ENCODE data around the gene SCMH1.

SCMH1 gene

DNA sequence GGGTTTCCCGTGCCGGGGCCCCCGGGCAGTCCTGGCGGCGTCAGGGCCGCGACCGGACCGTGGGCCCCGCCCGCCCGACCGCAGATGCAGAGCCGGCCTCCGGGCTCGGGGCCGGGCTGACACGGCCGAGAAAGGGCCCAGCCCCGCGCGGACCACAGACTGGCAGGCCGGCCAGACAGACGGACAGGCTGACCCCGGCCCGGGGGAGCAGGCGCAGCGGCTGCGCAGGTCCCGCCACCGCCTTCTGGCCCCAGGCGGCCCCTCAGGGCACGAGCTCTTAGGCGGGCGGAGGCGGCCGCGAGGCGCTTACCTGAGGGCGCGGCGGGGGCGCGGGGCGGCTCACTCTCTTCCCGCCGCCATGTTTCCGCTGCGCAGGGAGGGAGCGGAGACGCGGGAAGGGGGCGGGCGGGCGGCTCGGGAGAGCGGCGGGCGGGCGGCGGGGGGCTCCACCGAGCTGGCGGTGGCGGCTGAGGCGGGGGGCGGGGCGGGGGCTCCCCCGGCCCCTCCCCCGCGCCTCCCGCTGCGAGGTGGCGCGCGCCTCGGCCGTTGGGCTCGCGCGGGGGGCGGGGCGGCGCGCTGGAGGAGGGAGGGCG, at the start of gene SCMH1:
Gene SCMH1 (minus strand): TSS at position 558 of the 593 bp plus-strand sequence. CDS start 56,173 bp downstream, outside the sequence.
- Mint-ChIP-seq H3K4me3 (peak within 1 kb of the TSS; percentile 87), H3K27ac (peak within 1 kb of the TSS; percentile 78), H3K36me3 (no peaks in the 10 kb centered on the region), H3K9me3 (no peaks in the 10 kb centered on the region), H3K4me1 (peaks cover 8% of the 10 kb centered on the region), H3K27me3 (no peaks in the 10 kb centered on the region)
- peak; percentile 76 for ATAC-seq

- H3K4me1 Mint-ChIP-seq: no peaks in the 10 kb centered on the region
- no peak for ATAC-seq
- H3K36me3 Mint-ChIP-seq: no peaks in the 10 kb centered on the region
- H3K27ac Mint-ChIP-seq: no peak overlapping the region
- no peak overlapping the region for H3K4me3 Mint-ChIP-seq
- peaks cover 56% of the 10 kb centered on the region for H3K27me3 Mint-ChIP-seq
- no peaks in the 10 kb centered on the region for H3K9me3 Mint-ChIP-seq
Observed at GRCh38 chr1:41291195-41291594, 49.1 kb upstream of the SCMH1 start.

- no peaks in the 10 kb centered on the region for H3K9me3 Mint-ChIP-seq
- no peak overlapping the region for H3K4me3 Mint-ChIP-seq
- H3K27ac Mint-ChIP-seq: no peak overlapping the region
- H3K36me3 Mint-ChIP-seq: no peaks in the 10 kb centered on the region
- no peaks in the 10 kb centered on the region for H3K4me1 Mint-ChIP-seq
- no peak for ATAC-seq
- H3K27me3 Mint-ChIP-seq: peaks cover 47% of the 10 kb centered on the region
Observed at GRCh38 chr1:41289196-41289595, 47.1 kb upstream of the SCMH1 start.

DNA sequence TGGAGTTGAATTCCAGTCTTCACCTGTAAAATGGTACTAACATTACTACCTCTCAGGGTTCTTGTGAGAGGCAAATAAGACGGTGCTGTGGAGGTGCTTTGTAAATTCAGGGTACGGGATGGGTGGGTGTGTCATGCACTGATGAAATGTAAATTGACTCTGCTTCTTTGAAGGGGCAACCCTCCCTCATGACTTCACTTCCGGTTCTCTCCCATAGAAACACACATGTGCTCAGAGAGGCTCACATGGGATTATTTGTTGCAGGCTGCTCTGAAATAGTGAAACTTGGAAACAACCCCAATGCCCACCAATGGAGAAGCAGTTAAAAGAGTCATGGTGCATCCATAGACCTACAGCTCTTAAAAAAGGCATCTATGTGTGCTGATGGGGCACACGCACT, 44.9 kb upstream of the SCMH1 start:
- no peaks in the 10 kb centered on the region for H3K9me3 Mint-ChIP-seq
- no peaks in the 10 kb centered on the region for H3K4me1 Mint-ChIP-seq
- H3K27me3 Mint-ChIP-seq: peaks cover 57% of the 10 kb centered on the region
- H3K27ac Mint-ChIP-seq: no peak overlapping the region
- no peak overlapping the region for H3K4me3 Mint-ChIP-seq
- ATAC-seq: no peak
- no peaks in the 10 kb centered on the region for H3K36me3 Mint-ChIP-seq

- no peaks in the 10 kb centered on the region for H3K9me3 Mint-ChIP-seq
- no peaks in the 10 kb centered on the region for H3K36me3 Mint-ChIP-seq
- H3K27me3 Mint-ChIP-seq: peaks cover 56% of the 10 kb centered on the region
- no peaks in the 10 kb centered on the region for H3K4me1 Mint-ChIP-seq
- no peak overlapping the region for H3K4me3 Mint-ChIP-seq
- no peak overlapping the region for H3K27ac Mint-ChIP-seq
- ATAC-seq: no peak
Observed at GRCh38 chr1:41286486-41286885, 44.4 kb upstream of the SCMH1 start.

DNA sequence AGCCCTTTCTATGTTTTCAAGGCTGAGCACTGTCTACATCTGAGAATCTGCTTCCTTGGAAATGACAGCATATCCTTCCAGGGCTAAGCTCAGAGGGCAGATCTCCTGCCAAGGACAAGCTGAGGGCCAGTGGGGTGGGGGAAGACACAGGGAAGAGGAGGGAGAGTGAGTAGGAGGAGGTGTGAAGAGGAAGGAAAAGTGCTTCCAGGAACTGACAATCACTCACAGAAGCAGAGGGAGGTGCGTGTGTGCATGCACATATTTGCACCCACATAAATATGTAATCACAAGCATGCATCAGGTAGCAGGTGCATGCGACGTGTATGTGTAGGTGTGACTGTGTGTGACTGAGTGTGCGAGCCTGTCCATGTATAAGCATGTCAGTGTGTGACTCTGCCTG, 43.7 kb upstream of the SCMH1 start:
- Mint-ChIP-seq H3K27ac (no peak overlapping the region), H3K4me3 (no peak overlapping the region), H3K27me3 (peaks cover 56% of the 10 kb centered on the region), H3K9me3 (no peaks in the 10 kb centered on the region), H3K36me3 (no peaks in the 10 kb centered on the region), H3K4me1 (no peaks in the 10 kb centered on the region)
- ATAC-seq: no peak

DNA sequence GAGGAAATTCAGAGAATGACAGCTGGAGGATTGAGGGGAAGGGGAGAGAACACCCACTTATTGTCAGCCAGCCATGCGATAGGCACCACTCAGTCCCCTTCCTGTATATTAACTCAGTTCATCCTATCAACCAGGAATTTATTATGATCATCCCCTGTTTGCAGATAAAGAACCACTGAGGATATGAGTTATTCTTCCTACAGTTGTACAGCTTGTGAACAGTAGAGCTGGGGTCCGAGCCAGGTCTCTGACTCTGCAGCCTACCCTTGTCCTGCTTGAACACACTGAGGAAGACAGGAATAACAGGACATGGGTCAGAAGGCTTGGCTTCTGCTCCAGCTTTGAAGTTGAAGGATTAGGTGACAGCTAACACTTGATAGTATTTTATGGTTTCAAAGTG, 42.0 kb upstream of the SCMH1 start:
- Mint-ChIP-seq H3K27me3 (peaks cover 52% of the 10 kb centered on the region), H3K27ac (no peak overlapping the region)

DNA sequence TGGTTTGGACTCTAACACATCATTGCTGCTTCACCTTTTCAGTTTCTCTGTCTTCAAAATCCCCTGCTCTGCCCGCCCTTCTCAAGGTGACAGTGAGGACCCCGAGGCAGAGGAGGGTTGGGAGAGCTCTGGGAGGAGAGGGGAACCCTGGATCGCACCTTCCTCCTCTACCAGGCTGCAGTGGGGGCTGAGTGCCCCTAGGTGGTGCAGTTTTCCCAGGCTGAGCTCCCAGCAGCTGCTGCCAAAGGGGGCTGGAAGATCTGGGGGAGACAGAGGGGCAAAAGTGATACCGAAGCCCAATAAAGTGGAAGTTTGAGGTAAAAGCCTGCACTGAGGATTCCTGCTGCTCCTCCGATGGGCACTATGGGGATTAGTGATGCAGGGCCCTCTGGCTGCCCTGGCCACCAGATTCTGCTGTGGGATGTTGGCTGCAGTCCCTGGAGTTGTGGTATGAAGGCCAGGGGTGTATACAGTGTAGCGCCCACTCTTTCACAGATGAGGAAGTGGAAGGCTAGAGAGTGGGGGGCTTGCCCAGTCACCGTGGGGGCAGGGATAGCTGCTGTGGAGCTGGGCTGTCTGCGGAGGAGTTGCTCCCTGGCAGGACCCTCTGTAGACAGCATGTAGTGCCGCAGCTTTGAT, 40.7 kb upstream of the SCMH1 start:
- Mint-ChIP-seq H3K27ac (no peak overlapping the region), H3K9me3 (no peaks in the 10 kb centered on the region), H3K27me3 (peaks cover 57% of the 10 kb centered on the region), H3K36me3 (no peaks in the 10 kb centered on the region), H3K4me3 (no peak overlapping the region), H3K4me1 (no peaks in the 10 kb centered on the region)
- no peak for ATAC-seq

More for the DNA sequence above, 42.0 kb upstream of the SCMH1 start:
- Mint-ChIP-seq H3K36me3 (no peaks in the 10 kb centered on the region), H3K4me1 (no peaks in the 10 kb centered on the region), H3K4me3 (no peak overlapping the region), H3K9me3 (no peaks in the 10 kb centered on the region)
- no peak for ATAC-seq

DNA sequence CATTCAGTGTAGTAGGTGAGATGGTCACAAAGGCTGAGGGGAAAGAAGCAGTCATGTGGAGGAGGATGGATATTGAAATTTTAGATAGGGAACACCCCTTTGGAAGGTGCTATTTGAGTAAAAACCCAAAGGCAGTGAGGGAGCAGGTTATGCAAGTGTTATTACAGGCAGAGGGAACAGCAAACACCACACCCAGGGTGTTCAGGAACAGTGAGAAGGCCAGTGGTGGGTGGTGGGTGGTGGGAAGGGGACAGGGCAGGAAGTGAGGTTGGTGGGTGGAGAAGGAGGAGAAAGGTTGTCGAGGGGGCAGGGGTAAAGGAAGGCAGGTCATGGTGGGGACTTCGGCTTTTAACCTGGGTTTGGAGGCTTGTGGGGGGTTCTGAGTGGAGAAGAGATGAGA, 39.2 kb upstream of the SCMH1 start:
- ATAC-seq: no peak
- no peaks in the 10 kb centered on the region for H3K36me3 Mint-ChIP-seq
- no peak overlapping the region for H3K4me3 Mint-ChIP-seq
- H3K27me3 Mint-ChIP-seq: peaks cover 57% of the 10 kb centered on the region
- no peaks in the 10 kb centered on the region for H3K4me1 Mint-ChIP-seq
- no peaks in the 10 kb centered on the region for H3K9me3 Mint-ChIP-seq
- H3K27ac Mint-ChIP-seq: no peak overlapping the region

DNA sequence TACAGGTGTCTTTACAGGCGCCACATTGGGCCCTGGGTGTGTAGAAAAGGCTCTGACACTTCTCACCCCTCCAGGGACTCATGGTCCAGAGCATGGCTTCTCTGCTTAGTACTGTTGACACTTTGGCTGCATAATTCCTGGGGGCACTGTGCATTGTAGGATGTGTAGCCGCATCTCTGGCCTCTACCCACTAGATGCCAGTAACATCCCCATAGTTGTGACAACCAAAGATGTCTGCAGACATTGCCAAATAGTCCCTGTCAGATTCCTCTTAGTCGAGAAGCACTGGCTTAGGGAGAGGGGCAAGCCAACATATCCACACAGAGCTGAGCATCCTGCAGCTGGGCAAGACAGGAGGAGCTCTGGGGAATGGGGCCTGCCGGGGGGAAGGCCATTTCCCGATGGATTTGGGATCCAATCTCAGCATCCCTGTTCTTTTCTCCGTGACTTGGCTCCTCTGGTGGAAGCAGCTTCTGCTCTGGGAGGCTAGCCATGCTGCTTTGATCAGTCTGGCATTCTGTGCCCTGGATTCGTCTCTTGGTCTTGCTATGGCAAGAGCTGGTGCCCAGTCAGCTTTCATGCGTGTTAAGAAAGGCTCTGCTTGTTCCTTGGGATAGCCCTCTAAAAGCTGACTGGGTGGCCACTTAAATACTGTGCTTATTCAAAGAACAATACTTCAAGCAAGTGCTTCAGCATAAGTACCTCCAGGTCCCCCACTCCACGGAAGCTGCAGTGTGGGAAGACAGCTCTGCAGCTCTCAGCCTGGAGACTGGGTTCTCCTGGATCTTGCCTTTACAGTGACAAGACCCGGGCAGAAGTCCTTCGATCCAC, 38.3 kb upstream of the SCMH1 start:
- ATAC-seq: no peak
- no peaks in the 10 kb centered on the region for H3K4me1 Mint-ChIP-seq
- no peak overlapping the region for H3K27ac Mint-ChIP-seq
- H3K36me3 Mint-ChIP-seq: no peaks in the 10 kb centered on the region
- H3K9me3 Mint-ChIP-seq: no peaks in the 10 kb centered on the region
- no peak overlapping the region for H3K4me3 Mint-ChIP-seq
- peaks cover 57% of the 10 kb centered on the region for H3K27me3 Mint-ChIP-seq

DNA sequence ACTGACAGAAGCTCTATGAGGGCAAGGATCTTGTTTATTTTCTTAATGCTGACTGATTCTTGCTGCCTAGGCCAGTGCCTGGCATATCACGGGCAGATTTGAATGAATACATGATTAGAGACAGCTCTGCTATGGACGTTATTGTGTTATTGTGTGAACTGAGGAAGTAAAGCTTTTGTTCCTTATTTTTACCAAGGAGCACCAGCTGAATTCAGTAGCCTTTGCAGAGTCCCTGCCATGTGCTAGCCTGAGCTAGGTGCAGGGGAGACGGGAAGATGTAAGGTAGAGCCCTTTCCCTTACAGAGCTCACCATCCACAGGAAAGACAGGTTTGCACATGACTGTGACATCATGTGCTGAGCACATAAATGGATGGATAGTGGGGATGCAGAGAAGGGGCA, 36.0 kb upstream of the SCMH1 start:
- no peaks in the 10 kb centered on the region for H3K36me3 Mint-ChIP-seq
- peaks cover 64% of the 10 kb centered on the region for H3K27me3 Mint-ChIP-seq
- no peaks in the 10 kb centered on the region for H3K4me1 Mint-ChIP-seq
- no peak overlapping the region for H3K4me3 Mint-ChIP-seq
- no peak for ATAC-seq
- no peak overlapping the region for H3K27ac Mint-ChIP-seq
- no peaks in the 10 kb centered on the region for H3K9me3 Mint-ChIP-seq

- Mint-ChIP-seq H3K27me3 (peaks cover 61% of the 10 kb centered on the region), H3K9me3 (no peaks in the 10 kb centered on the region), H3K36me3 (no peaks in the 10 kb centered on the region), H3K4me3 (no peak overlapping the region), H3K4me1 (no peaks in the 10 kb centered on the region), H3K27ac (no peak overlapping the region)
- no peak for ATAC-seq
Observed at GRCh38 chr1:41277371-41277975, 35.4 kb upstream of the SCMH1 start.

DNA sequence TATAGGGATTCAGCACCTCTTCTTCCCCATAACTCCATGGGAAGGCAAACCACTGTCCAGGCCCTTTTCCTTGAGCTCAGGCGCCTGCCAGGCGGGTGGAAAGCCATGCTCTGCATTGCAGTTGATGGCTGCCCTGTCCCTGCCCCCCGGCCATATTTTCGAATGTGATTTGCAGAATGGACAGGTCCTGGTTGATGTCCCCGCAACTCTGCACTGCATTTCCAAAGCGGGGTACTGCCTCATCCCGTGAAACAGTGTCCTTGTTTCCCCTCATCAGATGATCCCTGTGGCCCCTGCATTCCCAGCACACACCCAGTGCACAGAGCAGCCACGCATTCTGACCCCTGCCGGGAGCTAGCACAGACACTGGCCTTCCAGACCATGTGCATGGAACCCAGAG, 33.7 kb upstream of the SCMH1 start:
- Mint-ChIP-seq H3K4me1 (no peaks in the 10 kb centered on the region), H3K27me3 (peaks cover 55% of the 10 kb centered on the region)

GRCh38 chr1:41274752-41275545, 32.8 kb upstream of the SCMH1 start:
- Mint-ChIP-seq H3K36me3 (no peaks in the 10 kb centered on the region), H3K4me3 (no peak overlapping the region), H3K9me3 (no peaks in the 10 kb centered on the region), H3K27ac (no peak overlapping the region), H3K4me1 (no peaks in the 10 kb centered on the region), H3K27me3 (peaks cover 51% of the 10 kb centered on the region)
- no peak for ATAC-seq

More for the DNA sequence above, 33.7 kb upstream of the SCMH1 start:
- no peak for ATAC-seq
- Mint-ChIP-seq H3K27ac (no peak overlapping the region), H3K36me3 (no peaks in the 10 kb centered on the region), H3K4me3 (no peak overlapping the region), H3K9me3 (no peaks in the 10 kb centered on the region)

DNA sequence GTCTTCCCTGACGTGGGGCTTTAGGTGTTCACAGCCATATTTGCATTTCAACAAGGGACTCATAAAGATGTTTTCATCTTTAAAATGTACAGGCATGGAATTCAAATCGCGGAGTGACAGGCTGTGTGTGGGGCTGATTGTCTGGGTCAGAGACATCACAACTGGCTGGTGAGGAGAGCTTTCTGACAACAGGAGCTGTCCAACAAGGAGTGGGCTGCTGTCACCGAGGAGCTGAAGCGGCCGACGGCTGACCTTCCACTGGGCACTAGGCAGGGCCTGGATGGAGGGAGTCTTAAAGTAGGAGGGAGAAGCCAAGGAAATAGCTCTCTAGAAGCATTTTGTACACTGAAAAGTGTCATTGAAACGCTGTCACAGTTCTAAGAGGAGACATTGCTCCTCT, 30.5 kb upstream of the SCMH1 start:
- Mint-ChIP-seq H3K4me1 (peaks cover 8% of the 10 kb centered on the region), H3K36me3 (no peaks in the 10 kb centered on the region), H3K4me3 (no peak overlapping the region), H3K27ac (no peak overlapping the region), H3K9me3 (no peaks in the 10 kb centered on the region), H3K27me3 (peaks cover 39% of the 10 kb centered on the region)
- no peak for ATAC-seq

Measured in stimulated activated memory B cell treated with anti-CD40 and anti-IgM and Interleukin-4, amounts not matched to agents 10 μg/mL and 1 μg/mL and 100 μg/mL, for 72 hours (primary cell).